GM12875 (cell line): Measurements from ENCODE around the gene CES2.

Experiments used
- H3K4me3 ChIP-seq: one replicate; pipeline ENCODE4 v1.5.1; 2011; ENCODE audit warnings: low read depth, low read length, control low read depth
- CTCF ChIP-seq: IDR thresholded peaks from 2 replicates; pipeline ENCODE4 v1.5.1; 2011; ENCODE audit warnings: low read depth, mild to moderate bottlenecking, control low read depth, inconsistent platforms, low read length, moderate library complexity, borderline replicate concordance; ENCODE audit not compliant: insufficient read depth

The CES2 gene

DNA sequence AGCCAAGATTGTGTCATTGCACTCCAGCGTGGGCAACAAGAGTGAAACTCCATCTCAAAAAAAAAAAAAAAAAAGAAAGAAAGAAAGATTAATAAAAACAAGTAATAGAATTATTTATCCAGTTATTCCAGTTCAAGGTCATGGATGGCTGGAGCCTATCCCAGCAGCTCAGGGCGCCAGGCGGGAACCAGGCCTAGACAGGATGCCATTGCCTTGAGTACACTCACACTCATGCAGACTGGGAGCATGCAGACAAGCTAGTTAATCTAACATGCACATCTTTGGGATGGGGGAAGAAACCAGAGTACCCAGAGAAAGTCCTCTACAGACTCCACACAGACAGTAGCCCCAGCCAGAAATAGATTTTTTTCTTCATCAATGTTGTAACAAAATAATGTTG lies 37.1 kb upstream of the CES2 start:
- no peak overlapping the region for H3K4me3 ChIP-seq
- TF ChIP-seq CTCF, result no peak

DNA sequence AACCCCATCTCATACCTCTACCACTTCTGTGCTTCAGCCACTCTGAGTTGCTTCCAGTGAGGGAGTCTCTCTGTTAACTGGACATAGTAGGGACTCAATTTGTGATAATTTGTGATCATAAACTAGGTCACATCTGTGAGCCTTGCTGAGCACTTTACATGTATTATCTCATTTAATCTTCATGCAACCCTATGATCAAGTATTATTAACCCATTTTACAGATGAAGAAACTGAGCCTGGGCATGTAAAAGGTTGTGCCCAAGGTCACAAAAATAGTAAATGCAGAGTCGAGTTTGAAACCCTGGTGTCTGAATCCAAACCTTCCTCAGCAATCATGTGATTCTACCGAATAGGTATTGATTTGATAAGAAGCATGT lies 36.4 kb upstream of the CES2 start:
- no peak for TF ChIP-seq CTCF
- H3K4me3 ChIP-seq, result no peak overlapping the region

- no peak for TF ChIP-seq CTCF
- H3K4me3 ChIP-seq, result no peak overlapping the region
Measured at GRCh38 chr16:66899310-66899944, 35.9 kb upstream of the CES2 start.

DNA sequence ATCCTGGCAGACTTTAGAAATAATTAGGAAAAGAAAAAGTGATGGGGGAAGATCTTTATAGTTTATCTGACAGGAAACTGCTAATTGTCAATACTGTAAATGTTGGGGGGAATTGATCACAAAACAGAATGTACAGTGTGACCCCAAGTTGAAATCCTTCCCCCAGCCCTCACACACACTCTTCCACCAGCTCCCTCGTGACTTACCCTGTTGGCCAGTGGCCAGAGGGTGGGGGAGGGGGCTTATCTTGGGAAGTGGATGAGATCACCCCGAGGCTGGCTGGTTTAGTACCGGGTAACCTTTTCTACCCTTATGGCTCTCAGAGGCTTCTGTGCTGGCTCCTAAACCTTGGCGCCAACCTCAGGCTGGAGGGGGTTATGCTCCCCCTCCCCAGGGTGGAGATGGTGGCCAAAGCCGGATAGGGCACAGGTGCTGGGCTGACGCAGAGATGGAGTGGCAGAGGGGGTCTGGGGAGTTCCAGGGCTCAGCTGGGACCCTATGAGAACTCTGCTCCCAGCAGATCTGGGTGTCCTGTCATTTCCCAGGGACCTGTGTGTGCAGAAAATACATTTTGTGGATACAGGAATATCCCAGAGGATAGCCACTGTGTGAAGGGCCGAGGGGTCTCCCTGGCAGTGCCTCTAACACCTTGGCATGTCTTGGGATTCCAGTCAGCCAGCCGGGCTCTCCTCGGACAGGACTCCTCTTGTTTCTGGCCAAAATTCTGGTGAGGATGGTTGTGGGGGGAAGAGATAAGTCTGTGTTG lies 35.2 kb upstream of the CES2 start:
- no peak overlapping the region for H3K4me3 ChIP-seq
- TF ChIP-seq CTCF, result no peak

DNA sequence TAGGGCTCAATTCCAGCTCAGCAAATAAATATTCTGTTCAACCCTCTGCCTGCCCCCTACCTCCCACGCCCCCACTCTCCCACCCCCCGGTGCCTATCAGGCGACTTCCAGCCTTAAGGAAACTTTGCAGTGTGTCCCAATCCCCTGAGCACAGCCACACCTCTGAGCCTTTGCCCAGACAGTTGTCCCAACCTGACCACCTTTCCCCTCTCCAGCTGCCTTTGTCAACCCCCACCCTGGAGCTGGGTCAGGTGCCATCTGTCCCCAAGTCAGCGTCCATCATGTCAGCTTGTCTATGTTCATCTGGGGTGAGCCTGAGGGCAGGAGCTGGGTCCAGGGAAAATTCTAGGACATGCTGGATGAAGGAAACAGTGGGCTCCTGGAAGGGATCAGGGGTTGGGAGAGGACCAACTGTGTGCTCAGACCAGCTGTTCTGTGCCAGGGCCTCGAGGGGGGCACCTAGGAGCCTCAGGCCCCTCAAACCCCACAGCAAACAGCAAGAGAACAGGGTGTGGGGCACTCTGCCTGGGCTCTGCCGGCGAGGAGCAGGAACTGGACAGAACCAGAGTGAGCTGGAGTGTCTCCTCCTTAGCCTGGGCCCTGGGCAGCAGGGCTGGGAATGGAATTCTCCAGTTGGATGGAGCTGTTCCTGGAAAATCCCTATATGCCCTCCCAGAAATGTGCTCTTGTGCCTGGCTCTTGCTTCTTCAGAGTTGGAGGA lies 34.4 kb upstream of the CES2 start:
- H3K4me3 ChIP-seq, result no peak overlapping the region
- TF ChIP-seq CTCF, result no peak

- no peak for TF ChIP-seq CTCF
Measured at GRCh38 chr16:66901626-66902025, 33.7 kb upstream of the CES2 start.

More at GRCh38 chr16:66901626-66902025, 33.7 kb upstream of the CES2 start:
- H3K4me3 ChIP-seq, result no peak overlapping the region
